GM21576 (cell line): ENCODE measurements around the gene DNAJC24.

Experiments
- ATAC-seq: cut with Tn5 transposase; IDR thresholded peaks from one replicate; pipeline ENCODE4 v1.9.1; 2021; ENCODE audit warnings: mild to moderate bottlenecking, moderate library complexity; ENCODE audit not compliant: unreplicated experiment

The DNAJC24 gene

GRCh38 chr11:31480930-31481329, 111.3 kb downstream of the DNAJC24 start:
- ATAC-seq = no peak
